GM18507 (cell line): ENCODE results near the gene C4orf46.

ENCODE experiments used
- DNase-seq: peaks from one replicate; pipeline ENCODE4 v3.0.0; 2011; ENCODE audit warnings: low read depth; ENCODE audit not compliant: insufficient read length; ENCODE audit errors: extremely low spot score
- FAIRE-seq: peaks from 2 replicates; lab custom pipeline; 2011; peaks lifted over from hg19 to GRCh38; lab: Jason Lieb, UNC

Gene C4orf46

GRCh38 chr4:158657291-158657690 lies 14.4 kb downstream of the C4orf46 start:
- FAIRE-seq (no peak), DNase-seq (no peak)

DNA sequence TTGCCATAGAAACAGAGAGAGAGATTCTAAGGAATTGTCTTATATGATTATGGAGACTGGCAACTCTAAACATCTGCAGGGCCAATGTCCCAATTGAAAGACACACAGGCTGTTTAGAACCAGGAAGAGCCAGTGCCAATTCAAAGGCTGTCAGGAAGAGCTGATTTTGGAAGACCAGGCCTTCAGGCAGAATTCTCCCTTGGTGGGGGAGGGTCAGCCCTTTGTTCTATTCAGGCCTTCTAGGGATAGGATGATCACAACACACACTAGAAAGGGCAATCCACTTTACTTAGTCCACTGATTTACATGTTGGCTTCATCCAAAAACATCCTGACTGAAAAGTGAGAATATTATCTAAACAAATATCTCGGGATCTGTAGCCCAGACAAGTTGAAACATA lies 15.2 kb downstream of the C4orf46 start:
- no peak for FAIRE-seq

DNA sequence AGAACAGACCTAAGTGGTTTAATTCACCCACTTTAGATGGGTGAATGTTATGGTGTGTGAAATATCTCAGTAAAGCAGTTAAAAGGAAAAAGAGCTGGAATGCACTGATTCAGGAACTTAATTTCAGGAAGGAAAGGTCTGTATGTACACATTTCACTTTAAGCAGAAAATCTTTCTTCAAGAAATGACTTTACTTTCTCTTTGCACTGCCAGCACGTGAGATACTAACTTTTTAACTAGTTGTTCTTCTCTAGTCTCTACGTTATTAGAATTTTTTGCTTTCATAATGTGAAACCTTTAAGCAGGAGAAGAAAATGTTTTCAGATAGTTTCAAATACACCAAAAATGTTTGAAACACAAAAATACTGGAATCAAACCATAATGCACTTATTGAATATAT lies 18.8 kb downstream of the C4orf46 start:
- FAIRE-seq (no peak), DNase-seq (no peak)

More for the DNA sequence above, 15.2 kb downstream of the C4orf46 start:
- DNase-seq = no peak

DNA sequence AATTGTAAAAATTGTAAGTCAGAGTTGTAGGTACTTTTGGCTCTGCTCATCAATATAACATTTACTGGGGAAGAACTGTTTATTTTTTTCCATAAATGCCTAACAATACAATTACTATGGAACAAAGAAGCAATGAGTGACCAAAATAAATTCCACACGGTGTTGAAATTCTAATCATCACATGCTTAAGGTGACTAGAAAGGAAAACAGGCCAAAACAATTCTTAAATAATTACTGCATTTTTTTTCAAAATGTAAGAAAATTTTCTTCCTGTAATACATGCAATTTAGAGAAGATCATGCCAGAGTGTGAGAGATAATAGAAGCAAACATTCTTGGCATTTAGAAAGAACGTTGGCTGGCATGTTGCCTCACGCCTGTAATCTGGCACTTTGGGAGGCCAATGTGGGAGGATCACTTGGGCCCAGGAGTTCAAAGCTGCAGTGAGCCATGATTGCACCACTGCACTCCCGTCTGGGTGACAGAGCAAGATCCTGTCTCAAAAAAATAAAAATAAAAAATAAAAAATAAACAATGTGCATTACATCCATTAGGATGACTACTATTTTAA lies 22.5 kb downstream of the C4orf46 start:
- FAIRE-seq (no peak), DNase-seq (no peak)

GRCh38 chr4:158644760-158645159 lies 26.9 kb downstream of the C4orf46 start:
- DNase-seq = no peak
- FAIRE-seq = no peak

GRCh38 chr4:158644356-158644755 lies 27.3 kb downstream of the C4orf46 start:
- DNase-seq (no peak), FAIRE-seq (no peak)

- no peak for DNase-seq
- no peak for FAIRE-seq
Observed at GRCh38 chr4:158636619-158637018, 35.1 kb downstream of the C4orf46 start.

GRCh38 chr4:158630893-158631292 lies 40.8 kb downstream of the C4orf46 start:
- no peak for FAIRE-seq
- DNase-seq = no peak

DNA sequence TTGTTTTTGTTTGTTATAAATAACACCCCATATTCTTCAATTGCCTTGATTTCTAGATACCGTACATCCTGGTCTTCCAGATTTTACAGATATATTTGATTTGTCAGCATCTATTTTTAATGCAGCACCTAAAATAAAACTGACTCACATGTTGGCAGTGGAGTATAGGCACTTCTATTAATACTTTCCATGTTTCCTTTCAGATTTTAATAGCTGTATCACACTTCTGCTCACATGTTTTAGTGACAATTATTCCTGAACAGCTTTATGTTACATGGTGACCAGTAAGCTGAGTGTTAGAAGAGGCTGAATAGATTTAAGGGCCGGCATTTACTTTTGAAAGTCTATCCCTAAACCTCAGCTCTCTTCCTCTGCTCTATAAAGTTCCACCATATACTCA lies 46.1 kb downstream of the C4orf46 start:
- DNase-seq = no peak
- FAIRE-seq = no peak

DNA sequence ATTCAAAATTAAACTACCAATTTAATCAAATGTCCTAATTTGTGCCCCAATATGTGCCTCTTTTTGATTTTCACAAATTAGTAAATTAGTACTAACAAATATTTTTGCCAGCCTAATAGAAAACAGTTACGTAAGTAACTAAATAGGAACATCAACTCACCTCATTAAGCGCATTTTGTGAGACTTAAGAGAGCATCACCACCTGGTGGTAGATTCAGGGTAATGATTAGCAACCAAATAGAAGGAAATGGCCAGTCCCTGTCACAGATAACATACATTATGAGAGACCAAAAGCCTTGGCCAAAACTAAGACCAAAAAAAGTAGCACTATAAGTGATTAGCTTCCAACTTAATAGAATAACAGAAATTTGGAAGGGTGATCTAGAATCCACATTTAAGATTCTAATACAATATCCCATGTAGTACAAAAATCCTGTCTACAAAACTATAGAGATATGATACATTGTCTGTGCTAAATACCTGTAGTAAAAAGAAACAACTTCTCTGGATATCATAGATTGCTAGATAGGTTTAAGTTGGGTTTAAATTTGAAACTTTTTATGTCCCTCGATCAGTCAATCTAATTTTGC lies 46.7 kb downstream of the C4orf46 start:
- DNase-seq = no peak
- peak; percentile 80 for FAIRE-seq

GRCh38 chr4:158622251-158622650 lies 49.4 kb downstream of the C4orf46 start:
- no peak for FAIRE-seq
- no peak for DNase-seq

DNA sequence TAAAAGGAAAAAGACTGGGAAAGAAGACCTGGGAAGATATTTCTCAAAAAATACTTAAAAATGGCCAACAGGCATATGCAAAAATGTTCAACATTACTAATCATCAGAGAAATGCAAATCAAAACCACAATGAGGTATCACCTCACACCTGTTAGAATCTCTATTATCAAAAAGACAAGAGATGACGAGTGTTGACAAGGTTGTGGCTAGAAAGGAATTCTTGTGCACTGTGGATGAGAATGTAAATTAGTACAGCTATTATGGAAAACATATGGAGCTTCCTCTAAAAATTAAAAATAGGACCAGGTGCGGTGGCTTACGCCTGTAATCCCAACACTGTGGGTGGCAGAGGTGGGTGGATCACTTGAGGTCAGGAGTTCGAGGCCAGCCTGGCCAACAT lies 50.0 kb downstream of the C4orf46 start:
- no peak for FAIRE-seq
- no peak for DNase-seq

DNA sequence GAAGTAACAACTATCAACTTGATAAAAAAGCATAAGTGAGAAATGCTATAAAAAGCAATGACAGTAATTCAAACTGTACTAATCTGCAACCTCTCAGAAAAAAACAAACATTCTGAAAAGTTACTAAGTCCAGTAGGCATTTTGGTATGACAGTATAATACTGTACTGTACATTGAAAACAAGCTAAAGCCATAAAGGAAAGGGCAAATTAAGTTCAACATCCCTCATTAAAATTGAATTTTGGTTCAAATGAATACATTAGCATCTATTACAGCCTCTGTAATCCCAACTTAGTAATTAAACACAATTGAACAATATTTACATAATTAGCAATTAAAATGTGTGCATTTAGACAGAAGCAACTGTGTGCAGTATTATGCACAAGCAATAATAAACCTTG lies 53.7 kb downstream of the C4orf46 start:
- FAIRE-seq = no peak

More for the DNA sequence above, 53.7 kb downstream of the C4orf46 start:
- no peak for DNase-seq
